Activated T-cell treated with anti-CD3 and anti-CD28 coated beads for 4 hours (primary cell): ENCODE data around the gene CDC42.

Source experiments
- DNase-seq: peaks from one replicate; pipeline ENCODE4 v3.0.0-alpha.2; 2020

Gene CDC42

GRCh38 chr1:22076346-22076745 lies 23.8 kb downstream of the CDC42 start:
- DNase-seq: no peak

- DNase-seq: no peak
These were observed 25.2 kb downstream of the CDC42 start for GRCh38 chr1:22077728-22078127.

GRCh38 chr1:22078133-22078532 lies 25.6 kb downstream of the CDC42 start:
- DNase-seq: no peak

- no peak for DNase-seq
These were observed 27.7 kb downstream of the CDC42 start for GRCh38 chr1:22080191-22080590.

- DNase-seq: no peak
These were observed 35.8 kb downstream of the CDC42 start for GRCh38 chr1:22088331-22088730.

GRCh38 chr1:22089134-22089571 lies 36.6 kb downstream of the CDC42 start:
- DNase-seq: no peak

GRCh38 chr1:22089787-22090186 lies 37.3 kb downstream of the CDC42 start:
- no peak for DNase-seq

- DNase-seq: no peak
These were observed 38.4 kb downstream of the CDC42 start for GRCh38 chr1:22090867-22091266.

- peak; percentile 17 for DNase-seq
These were observed 39.7 kb downstream of the CDC42 start for GRCh38 chr1:22092026-22092768.

- DNase-seq: no peak
These were observed 41.0 kb downstream of the CDC42 start for GRCh38 chr1:22093513-22093912.

- no peak for DNase-seq
These were observed 43.5 kb downstream of the CDC42 start for GRCh38 chr1:22096036-22096435.

- DNase-seq: no peak
These were observed 44.0 kb downstream of the CDC42 start for GRCh38 chr1:22096463-22096862.

GRCh38 chr1:22098752-22099151 lies 46.2 kb downstream of the CDC42 start:
- no peak for DNase-seq

- DNase-seq: no peak
These were observed 47.7 kb downstream of the CDC42 start for GRCh38 chr1:22100168-22100567.

- no peak for DNase-seq
These were observed 48.7 kb downstream of the CDC42 start for GRCh38 chr1:22101199-22101598.

GRCh38 chr1:22101995-22102394 lies 49.5 kb downstream of the CDC42 start:
- DNase-seq: no peak

- no peak for DNase-seq
These were observed 50.2 kb downstream of the CDC42 start for GRCh38 chr1:22102746-22103145.

GRCh38 chr1:22104094-22104493 lies 51.6 kb downstream of the CDC42 start:
- no peak for DNase-seq

- DNase-seq: no peak
These were observed 52.4 kb downstream of the CDC42 start for GRCh38 chr1:22104865-22105437.

- no peak for DNase-seq
These were observed 53.2 kb downstream of the CDC42 start for GRCh38 chr1:22105611-22106207.

GRCh38 chr1:22107126-22107525 lies 54.6 kb downstream of the CDC42 start:
- no peak for DNase-seq

GRCh38 chr1:22108339-22109105 lies 56.0 kb downstream of the CDC42 start:
- no peak for DNase-seq

GRCh38 chr1:22110016-22110415 lies 57.5 kb downstream of the CDC42 start:
- no peak for DNase-seq

- DNase-seq: no peak
These were observed 58.6 kb downstream of the CDC42 start for GRCh38 chr1:22111115-22111514.
